ENCODE results near the gene SYP.
"Not testable (repeated sequence)": the region's sequence is repeated elsewhere in the genome, so short reads cannot be mapped to it uniquely, and the experiment has no call there.

SYP gene

DNA sequence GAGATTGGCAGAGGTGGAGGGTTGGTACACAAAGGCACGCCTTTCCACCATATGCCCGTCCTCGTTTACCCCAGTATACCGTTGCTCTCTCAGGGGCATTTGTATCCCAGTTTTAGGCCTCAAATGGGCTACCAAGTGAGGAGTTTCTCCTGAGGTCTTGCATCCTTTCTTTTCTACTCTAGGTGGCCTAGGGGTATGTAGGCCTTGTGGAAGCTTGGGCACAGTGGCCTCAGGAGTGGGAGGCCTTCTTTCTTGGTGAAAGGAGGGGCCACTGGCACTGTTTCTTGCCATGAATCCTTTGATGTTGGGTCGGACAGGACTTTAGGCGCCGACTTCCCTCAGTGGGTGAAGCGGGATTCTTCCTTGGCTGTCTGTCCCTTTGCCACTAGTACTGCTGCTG, 52.7 kb downstream of the SYP start:
- TF ChIP-seq, protein P1, sequence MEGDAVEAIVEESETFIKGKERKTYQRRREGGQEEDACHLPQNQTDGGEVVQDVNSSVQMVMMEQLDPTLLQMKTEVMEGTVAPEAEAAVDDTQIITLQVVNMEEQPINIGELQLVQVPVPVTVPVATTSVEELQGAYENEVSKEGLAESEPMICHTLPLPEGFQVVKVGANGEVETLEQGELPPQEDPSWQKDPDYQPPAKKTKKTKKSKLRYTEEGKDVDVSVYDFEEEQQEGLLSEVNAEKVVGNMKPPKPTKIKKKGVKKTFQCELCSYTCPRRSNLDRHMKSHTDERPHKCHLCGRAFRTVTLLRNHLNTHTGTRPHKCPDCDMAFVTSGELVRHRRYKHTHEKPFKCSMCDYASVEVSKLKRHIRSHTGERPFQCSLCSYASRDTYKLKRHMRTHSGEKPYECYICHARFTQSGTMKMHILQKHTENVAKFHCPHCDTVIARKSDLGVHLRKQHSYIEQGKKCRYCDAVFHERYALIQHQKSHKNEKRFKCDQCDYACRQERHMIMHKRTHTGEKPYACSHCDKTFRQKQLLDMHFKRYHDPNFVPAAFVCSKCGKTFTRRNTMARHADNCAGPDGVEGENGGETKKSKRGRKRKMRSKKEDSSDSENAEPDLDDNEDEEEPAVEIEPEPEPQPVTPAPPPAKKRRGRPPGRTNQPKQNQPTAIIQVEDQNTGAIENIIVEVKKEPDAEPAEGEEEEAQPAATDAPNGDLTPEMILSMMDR (IDR thresholded peaks at IDR 0.05; ENCODE audit: low read depth, low read length), result no peak
- no peak overlapping the region for H3K4me3 ChIP-seq (ENCODE audit: low read depth, low read length)

DNA sequence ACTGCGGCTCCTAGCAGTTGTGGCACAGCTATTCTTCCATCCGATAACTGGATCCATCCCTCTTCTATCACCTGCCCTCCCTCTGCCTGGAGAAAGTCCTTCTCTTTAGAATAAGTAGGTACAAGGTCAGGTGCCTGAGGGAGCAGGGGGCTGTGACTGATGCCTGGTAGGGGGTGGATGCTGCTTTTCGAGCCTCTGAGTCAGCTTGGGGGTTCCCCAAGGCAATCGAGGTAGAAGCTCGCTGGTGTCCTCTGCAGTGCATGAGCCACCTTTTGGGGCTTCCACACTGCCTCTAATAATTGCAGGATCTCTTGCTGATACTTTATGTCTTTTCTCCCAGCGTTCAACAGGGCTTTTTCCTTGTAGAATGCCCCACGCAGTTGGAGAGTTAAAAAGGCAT, 56.8 kb downstream of the SYP start:
- H3K4me3 ChIP-seq (ENCODE audit: low read depth, low read length), result not testable (repeated sequence)

DNA sequence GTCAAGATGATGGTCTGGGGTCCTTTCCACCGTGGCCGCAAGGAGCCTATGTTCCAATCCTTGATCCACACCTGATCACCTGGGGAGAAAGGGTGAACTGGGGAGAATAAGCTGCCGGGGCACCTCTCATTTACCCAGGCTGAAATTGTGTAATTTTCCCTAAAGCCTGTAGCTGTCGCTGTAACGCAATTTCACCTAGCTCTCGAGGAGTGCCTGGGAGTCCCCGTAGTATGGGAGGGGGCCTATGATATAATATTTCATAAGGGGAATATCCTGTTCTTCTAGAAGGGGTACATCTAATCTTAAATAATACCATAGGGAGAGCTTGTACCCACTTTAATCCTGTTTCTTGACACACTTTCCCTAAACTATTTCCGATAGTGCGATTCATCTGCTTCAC, 57.7 kb downstream of the SYP start:
- not testable (repeated sequence) for H3K4me3 ChIP-seq (ENCODE audit: low read depth, low read length)

DNA sequence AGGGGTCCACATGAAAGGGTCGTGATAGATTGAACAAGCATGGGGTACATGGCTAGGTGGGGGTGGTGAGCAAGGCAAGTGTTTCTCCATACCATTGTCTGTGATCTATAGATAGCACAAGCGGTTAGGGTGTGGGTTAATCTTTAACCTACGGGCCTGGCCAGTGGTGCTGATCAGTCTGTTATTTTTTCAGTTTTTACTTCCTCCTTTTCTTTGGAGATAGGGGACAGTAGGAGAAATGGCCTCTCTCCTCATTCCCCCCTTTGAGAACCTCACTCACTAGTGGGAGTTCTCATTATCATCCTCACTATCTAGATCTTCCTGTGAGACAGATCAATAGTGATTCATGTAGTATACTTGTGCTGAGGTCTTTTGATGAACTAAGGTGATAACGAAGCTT, 60.3 kb downstream of the SYP start:
- H3K4me3 ChIP-seq (ENCODE audit: low read depth, low read length), result no peak overlapping the region
- TF ChIP-seq, protein P1 (IDR thresholded peaks at IDR 0.05; ENCODE audit: low read depth, low read length), result no peak
